UCSD-AML1 (cell line): ENCODE data around the gene TMEM175.

Experiments used
- DNase-seq: peaks from one replicate; lab custom pipeline; 2025; ENCODE audit not compliant: unreplicated experiment; lab: John Stamatoyannopoulos, UW

The TMEM175 gene

DNA sequence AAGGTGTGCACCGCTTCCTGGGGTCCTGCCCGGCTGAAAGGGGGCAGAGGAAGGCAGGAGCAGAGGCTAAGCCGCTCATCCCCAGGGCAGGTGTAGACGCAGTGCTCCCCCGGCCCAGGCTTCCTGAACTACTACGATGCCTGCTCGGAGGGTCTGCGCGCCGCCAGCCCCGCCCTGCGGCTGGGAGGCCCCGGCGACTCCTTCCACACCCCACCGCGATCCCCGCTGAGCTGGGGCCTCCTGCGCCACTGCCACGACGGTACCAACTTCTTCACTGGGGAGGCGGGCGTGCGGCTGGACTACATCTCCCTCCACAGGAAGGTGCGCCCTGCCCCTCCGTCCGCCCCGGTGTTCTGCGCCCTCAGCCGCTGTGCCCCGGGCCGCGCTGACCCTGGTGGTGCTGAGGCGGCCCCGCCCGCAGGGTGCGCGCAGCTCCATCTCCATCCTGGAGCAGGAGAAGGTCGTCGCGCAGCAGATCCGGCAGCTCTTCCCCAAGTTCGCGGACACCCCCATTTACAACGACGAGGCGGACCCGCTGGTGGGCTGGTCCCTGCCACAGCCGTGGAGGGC lies 69.4 kb downstream of the TMEM175 start:
- no peak for DNase-seq

DNA sequence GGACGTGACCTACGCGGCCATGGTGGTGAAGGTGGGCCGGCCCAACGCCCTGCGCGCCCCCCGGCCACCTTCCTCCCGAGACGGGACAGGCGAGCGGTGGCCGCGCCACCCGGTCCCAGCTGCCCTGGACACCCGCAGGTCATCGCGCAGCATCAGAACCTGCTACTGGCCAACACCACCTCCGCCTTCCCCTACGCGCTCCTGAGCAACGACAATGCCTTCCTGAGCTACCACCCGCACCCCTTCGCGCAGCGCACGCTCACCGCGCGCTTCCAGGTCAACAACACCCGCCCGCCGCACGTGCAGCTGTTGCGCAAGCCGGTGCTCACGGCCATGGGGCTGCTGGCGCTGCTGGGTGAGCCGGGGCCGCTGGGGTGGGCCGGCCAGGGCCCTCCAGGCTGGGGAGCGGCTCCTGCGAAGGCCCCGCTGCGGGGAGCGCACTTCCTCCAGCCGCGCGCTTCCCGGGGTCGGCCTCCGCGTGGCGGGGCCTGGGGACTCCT lies 69.9 kb downstream of the TMEM175 start:
- DNase-seq: no peak

DNA sequence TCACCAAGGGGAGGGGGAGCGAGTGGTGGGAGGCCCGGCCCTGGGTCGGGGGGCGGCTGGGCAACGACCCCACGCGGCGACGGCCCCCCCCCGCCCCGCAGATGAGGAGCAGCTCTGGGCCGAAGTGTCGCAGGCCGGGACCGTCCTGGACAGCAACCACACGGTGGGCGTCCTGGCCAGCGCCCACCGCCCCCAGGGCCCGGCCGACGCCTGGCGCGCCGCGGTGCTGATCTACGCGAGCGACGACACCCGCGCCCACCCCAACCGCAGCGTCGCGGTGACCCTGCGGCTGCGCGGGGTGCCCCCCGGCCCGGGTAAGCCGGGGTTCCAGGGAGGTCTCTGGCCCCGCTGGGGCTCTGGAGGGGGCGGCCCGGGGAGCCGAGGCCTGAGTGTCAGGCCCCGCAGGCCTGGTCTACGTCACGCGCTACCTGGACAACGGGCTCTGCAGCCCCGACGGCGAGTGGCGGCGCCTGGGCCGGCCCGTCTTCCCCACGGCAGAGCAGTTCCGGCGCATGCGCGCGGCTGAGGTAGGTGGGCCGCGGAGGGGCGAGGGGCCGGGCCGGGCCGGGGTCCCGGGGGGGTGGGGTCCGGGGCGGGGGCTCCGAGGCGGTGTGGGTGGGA lies 70.5 kb downstream of the TMEM175 start:
- DNase-seq: no peak

DNA sequence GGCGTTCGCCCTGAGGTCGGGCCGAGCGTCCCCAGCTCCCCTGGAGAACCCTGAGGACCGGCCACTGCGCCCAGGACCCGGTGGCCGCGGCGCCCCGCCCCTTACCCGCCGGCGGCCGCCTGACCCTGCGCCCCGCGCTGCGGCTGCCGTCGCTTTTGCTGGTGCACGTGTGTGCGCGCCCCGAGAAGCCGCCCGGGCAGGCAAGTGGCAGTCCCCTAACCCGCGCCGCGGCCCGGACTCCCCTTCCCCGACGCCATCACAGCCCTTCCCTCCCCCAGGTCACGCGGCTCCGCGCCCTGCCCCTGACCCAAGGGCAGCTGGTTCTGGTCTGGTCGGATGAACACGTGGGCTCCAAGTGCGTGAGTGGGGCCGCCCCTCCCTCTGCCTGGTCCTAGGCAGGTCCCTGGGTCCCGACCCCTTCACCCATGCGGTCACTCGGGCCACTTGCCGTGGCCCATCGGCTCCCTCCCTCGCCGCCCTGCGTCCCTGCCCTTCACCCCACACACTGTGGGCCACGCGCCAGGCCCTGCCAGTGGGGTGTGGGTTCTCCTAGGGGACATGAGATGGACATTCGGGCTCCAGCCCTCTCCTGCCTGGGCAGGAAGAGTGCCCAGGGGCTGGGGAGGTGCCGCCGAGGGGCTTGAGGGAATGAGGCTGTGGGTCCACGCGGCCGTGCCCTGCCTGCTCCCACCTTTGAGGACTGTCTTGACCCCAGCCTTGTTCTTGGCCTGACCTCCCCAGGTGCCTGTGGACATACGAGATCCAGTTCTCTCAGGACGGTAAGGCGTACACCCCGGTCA lies 71.2 kb downstream of the TMEM175 start:
- no peak for DNase-seq

DNA sequence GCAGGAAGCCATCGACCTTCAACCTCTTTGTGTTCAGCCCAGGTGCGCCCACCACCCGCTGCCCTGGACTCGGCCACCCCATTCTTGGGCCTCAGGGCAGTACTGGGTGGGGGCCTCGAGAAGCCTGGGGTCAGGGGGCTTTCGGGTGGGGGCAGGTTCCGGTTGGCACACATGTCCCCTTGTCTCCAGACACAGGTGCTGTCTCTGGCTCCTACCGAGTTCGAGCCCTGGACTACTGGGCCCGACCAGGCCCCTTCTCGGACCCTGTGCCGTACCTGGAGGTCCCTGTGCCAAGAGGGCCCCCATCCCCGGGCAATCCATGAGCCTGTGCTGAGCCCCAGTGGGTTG lies 71.8 kb downstream of the TMEM175 start:
- no peak for DNase-seq

DNA sequence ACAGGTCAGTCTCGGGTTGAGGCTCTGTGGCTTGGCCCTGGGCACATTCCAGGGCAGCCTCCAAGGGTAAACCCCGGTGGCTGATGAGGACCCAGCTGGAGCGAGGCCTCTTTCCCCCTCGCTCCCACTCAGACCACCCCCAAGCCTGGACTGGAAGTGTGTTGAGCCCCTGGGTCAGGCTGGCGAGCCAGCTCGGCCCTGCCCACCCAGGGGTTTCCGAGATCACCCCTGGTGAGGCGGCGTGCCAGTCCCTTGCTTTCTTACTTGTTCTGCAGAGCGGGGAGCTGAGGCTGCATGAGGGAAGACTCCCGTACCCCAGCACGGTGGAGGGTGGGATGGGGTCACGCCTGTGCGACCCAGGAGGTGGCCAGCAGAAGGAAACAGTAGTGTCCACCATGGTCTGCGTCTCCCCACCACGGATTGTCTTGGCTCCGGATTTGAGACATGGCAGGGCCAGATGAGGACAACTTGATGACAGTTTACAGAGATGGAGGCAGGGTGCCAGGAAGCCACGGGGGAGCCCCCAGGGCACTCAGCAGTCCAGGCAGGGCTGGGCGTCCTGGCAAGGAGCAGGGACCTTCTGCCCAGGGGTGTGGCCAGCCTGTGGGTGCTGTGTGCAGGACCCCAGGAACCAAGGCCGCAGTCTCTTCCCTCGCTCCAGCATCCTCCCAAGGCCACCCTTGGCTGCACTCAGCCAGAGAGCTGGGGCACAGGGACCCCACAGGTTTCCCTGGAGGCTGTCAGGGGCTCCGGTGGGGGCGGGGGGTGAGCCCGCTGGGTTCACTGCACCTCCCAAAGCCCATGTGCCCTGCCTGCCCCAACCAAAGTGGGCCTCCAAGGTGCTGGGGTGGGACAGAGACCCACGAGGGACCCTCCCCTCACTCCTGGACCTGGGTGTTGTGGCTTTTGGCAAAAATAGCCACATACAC lies 72.6 kb downstream of the TMEM175 start:
- no peak for DNase-seq

DNA sequence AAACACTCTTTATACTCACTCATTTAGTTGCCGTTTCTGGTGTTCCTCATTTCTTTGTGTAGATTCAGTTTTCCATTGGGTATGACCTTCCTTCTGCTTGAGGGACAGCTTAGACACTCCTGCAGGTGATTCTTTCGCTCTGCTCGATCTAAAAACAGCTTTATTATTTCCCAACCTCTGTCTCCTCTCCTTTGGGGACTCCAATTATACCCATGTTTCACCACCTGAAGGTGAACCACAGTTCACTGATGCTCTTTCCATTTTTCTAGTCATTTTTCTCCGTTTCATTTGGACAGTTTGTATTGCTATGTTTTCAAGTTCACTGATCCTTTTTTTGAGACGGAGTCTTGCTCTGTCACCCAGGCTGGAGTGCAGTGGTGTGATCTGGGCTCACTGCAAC lies 74.6 kb downstream of the TMEM175 start:
- DNase-seq: no peak
